ENCODE results near the gene ANKRD55. TPM values are rescaled to one million over a fixed set of nuclear protein-coding genes. Genes with fewer than 3 reads are reported as not detected.

The ANKRD55 gene
- total and polyA plus RNA-seq, 9 of the 15 experiments (the other 6 are each of a cell fraction or from before 2014, with no cell fraction given) = 3.4 to 10.6 (median 6.5) TPM

GRCh38 chr5:56060276-56061110 is 172.6 kb downstream of the ANKRD55 start:
- no peak overlapping the region for H3K4me3 ChIP-seq
- no peak for ATAC-seq

More at GRCh38 chr5:56060276-56061110, 172.6 kb downstream of the ANKRD55 start:
- TF ChIP-seq, protein P1, sequence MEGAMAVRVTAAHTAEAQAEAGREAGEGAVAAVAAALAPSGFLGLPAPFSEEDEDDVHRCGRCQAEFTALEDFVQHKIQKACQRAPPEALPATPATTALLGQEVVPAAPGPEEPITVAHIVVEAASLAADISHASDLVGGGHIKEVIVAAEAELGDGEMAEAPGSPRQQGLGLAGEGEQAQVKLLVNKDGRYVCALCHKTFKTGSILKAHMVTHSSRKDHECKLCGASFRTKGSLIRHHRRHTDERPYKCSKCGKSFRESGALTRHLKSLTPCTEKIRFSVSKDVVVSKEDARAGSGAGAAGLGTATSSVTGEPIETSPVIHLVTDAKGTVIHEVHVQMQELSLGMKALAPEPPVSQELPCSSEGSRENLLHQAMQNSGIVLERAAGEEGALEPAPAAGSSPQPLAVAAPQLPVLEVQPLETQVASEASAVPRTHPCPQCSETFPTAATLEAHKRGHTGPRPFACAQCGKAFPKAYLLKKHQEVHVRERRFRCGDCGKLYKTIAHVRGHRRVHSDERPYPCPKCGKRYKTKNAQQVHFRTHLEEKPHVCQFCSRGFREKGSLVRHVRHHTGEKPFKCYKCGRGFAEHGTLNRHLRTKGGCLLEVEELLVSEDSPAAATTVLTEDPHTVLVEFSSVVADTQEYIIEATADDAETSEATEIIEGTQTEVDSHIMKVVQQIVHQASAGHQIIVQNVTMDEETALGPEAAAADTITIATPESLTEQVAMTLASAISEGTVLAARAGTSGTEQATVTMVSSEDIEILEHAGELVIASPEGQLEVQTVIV (CRISPR knock-in tag; IDR thresholded peaks at IDR 0.05; ENCODE audit: borderline replicate concordance) = no peak
- TF ChIP-seq PBX2 (CRISPR knock-in tag; IDR thresholded peaks at IDR 0.05; ENCODE audit: low read depth) (no peak), PBX2 (tag; conservative IDR thresholded peaks at IDR 0.05; ENCODE audit: low read depth) (peak; percentile 46), MEIS2 (IDR thresholded peaks at IDR 0.05; ENCODE audit: partially characterized antibody) (peak; percentile 45), AFF4 (CRISPR knock-in tag; IDR thresholded peaks at IDR 0.05) (no peak), PHF20 (IDR thresholded peaks at IDR 0.05; ENCODE audit: partially characterized antibody) (no peak), PKNOX1 (IDR thresholded peaks at IDR 0.05) (peak; percentile 83)
- no TSS peak for BruUV-seq (replicated peaks)
- intact Hi-C loops (cut with micrococcal nuclease) (no loop called here), in situ Hi-C loops (cut with MboI) (no loop called here)
- Histone ChIP-seq H3K9me3 (replicated peaks; ENCODE audit: control insufficient read depth, insufficient read depth, low read depth, low read length) (no peaks in the 10 kb centered on the region), H3K36me3 (ENCODE audit: control insufficient read depth, insufficient read depth, low read length) (no peaks in the 10 kb centered on the region), H4K20me1 (replicated peaks; ENCODE audit: control insufficient read depth, insufficient read depth, low read length) (no peaks in the 10 kb centered on the region), H3K9me1 (ENCODE audit: control insufficient read depth, insufficient read depth, low read length) (no peaks in the 10 kb centered on the region), H2AFZ (ENCODE audit: low read depth, low read length) (no peak overlapping the region), H3K27ac (ENCODE audit: extremely low read depth, low read depth, low read length) (no peak overlapping the region), H3K9ac (ENCODE audit: insufficient read depth in 1 of 2, low read depth in 2 of 2, low read length in 2 of 2) (no peak overlapping the region), H3K4me1 (replicated peaks in 1 of 2; ENCODE audit: control insufficient read depth in 2 of 2, insufficient read depth in 2 of 2, low read length in 2 of 2) (peaks cover 3 to 13% of the 10 kb centered on the region in 2 experiments; a peak in 4 of 5 replicates), H3K27me3 (ENCODE audit: control insufficient read depth in 2 of 2, insufficient read depth in 2 of 2, low read length in 2 of 2) (no peaks in the 10 kb centered on the region), H3K79me2 (ENCODE audit: control insufficient read depth, insufficient read depth, low read length) (no peaks in the 10 kb centered on the region), H3K4me2 (ENCODE audit: insufficient read depth, low read length) (no peak overlapping the region)
- FAIRE-seq (no peak), DNase-seq (ENCODE audit: extremely low read depth in 1 of 4, low spot score in 3 of 4) (no peak)
- POLR2A ChIA-PET = interaction anchor here (0.6 to 1.6 kb wide), 2 partner anchors 9 to 16 kb away, joined by 3 read pairs; no protein-coding TSS in a partner anchor
- WGBS (ENCODE audit: insufficient coverage, low coverage, missing lambda C conversion rate) = 37% methylated on average over 7 of the region's 10 CpGs
- CTCF ChIA-PET (ENCODE audit: low intra/inter-chr PET ratio) = no interaction called here

All from K562 (cell line).